Esophagus squamous epithelium (tissue), 4 donors: Measurements from ENCODE around the gene PTPRG.

Experiments used
- POLR2A ChIP-seq, 4 donors: fragments of 450-650 bp; IDR thresholded peaks; one replicate each; pipeline ENCODE4 v1.6.1; 2017; ENCODE audit warnings: antibody characterized with exemption in 4 of 4, mild to moderate bottlenecking in 4 of 4, moderate library complexity in 3 of 4
- TF ChIP-seq, protein P1 (sequence below), 6 experiments: fragments of 450-650 bp in 4 of 6; fragments of 200-600 bp in 2 of 6; sonication (generic) in 2 of 6; IDR thresholded peaks; one replicate each; pipeline ENCODE4 v1.5.1; 2016 to 2019; ENCODE audit warnings: antibody characterized with exemption in 6 of 6, mild to moderate bottlenecking in 4 of 6, moderate library complexity in 4 of 6

DNA sequence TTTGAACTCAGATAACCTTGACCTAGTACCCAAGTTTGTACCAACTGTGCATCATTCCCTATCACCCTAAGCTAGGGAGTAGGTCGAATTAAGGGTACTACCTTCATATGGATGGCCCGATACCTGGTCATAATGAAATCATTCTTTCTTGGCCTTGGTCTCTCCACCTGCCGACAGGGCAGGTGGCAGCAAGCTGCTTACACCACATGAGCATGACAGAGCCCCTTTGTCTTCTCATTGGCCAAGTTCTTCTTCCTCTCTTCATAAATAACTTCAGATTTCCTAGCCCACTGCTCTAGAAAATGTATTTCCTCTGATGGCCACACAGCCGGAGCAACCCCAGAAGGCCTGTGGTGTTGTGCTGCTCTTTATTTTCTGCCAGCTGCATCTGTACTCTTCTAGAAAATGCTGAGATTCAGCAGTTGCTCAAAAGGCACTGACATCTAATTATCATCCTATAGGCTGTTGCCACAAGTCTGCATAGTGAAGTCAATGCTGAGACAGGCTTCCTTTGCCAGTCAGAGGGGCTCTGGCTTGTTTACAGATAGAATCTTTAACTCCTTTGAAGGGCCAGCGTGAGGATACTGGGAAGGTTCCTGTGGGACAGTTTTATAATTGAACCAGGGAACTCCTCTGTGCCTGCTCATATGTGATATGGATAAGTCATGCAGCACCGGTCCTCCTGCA is 304.2 kb downstream of the PTPRG start:
- TF ChIP-seq, protein P1, sequence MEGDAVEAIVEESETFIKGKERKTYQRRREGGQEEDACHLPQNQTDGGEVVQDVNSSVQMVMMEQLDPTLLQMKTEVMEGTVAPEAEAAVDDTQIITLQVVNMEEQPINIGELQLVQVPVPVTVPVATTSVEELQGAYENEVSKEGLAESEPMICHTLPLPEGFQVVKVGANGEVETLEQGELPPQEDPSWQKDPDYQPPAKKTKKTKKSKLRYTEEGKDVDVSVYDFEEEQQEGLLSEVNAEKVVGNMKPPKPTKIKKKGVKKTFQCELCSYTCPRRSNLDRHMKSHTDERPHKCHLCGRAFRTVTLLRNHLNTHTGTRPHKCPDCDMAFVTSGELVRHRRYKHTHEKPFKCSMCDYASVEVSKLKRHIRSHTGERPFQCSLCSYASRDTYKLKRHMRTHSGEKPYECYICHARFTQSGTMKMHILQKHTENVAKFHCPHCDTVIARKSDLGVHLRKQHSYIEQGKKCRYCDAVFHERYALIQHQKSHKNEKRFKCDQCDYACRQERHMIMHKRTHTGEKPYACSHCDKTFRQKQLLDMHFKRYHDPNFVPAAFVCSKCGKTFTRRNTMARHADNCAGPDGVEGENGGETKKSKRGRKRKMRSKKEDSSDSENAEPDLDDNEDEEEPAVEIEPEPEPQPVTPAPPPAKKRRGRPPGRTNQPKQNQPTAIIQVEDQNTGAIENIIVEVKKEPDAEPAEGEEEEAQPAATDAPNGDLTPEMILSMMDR (IDR thresholded peaks at IDR 0.05) = no peak
- TF ChIP-seq POLR2A (IDR thresholded peaks at IDR 0.05) = no peak
